ENCODE results near the gene LRRTM1. TPM values are rescaled to one million over a fixed set of nuclear protein-coding genes. Genes with fewer than 3 reads are reported as not detected.

The LRRTM1 gene
- total and polyA plus RNA-seq, 2 of the 8 experiments (the other 6 are each of a cell fraction or from before 2014, with no cell fraction given), result 1.4 to 2.3 TPM

DNA sequence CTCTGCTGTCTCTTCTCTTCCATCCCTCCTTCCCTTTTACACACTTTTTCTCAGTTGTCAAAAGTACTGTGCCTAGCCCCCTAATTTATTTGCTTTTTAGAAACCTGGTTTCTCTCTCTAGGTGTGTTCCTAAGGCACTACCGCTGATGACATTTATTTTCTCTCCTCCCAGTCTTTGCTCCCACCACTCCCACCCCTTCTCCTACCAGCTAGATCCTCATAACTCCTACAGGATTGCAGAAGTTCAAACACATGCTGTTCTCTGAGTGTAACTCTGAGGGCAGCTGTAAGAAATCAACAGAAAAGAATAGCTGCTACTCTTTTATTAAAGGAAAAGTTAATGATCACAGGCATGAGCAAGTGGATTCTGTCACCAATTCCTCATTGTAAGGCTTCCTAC is 22.3 kb upstream of the LRRTM1 start (continued):
- TF ChIP-seq BCL11A (IDR thresholded peaks at IDR 0.05; ENCODE audit: low read depth in 2 of 2, low read length in 2 of 2) (no peak), RXRA (IDR thresholded peaks at IDR 0.05; ENCODE audit: insufficient read depth, low read depth, low read length) (no peak)
